HG02981 (cell line): ENCODE results near the gene ZBTB20.

ENCODE experiments used
- ATAC-seq: cut with Tn5 transposase; IDR thresholded peaks from one replicate; pipeline ENCODE4 v1.9.1; 2021; ENCODE audit warnings: mild to moderate bottlenecking, moderate library complexity; ENCODE audit not compliant: unreplicated experiment

Gene ZBTB20

DNA sequence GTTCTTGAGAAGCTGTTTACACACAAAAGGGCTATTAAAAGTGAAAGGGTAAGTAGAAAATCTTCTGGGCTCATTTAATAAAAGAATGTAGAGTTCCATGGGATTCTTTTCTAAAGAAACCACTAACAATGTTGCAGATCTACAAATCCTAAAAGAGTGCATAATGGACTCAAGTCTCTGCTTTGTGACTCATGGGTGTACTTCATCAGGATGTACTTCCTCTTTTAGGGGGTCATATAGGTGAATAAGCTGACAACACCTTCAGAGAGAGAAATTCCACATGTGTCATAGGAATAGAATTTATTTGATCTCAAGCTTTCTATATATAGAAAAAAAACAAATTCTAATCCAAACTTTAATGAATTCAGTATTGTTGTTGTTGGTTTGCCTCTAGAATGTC, 497.8 kb downstream of the ZBTB20 start:
- ATAC-seq: no peak

DNA sequence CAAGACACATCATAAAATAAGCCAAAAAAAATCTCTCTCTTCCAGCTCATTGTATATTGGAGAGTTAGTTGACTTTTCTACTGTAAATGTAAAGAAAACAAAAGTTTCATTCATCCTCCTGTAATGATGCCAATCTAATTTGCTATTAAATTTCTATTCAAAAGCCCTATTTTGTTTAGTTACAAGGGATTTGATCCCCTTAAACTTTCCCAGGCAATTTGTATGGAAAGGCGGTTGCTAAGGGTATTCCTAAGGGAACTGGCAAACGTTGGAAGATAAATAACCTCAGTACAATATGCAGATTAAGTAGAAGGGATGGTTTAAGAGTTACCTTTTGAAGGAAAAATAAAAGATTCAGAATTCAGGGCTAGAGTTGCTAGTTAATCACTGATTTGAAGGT, 500.6 kb downstream of the ZBTB20 start:
- no peak for ATAC-seq

DNA sequence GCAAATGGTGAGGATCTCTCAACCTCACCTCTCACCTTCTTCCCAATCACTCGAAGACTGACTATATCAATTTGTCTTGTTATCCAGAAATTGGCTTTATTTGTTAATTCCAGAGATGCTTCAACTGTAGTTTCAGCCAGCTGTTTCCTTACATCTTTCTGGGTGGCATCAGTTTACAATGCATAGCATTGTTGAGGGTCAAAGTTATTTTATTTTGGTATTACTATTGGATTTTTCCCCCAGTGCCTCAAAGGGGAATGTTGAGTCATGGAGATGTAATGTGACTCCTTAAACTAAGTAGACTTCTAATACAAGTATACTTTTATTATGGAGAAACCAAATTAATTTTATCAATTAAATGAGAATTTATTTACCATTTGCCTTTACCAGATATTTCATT, 501.7 kb downstream of the ZBTB20 start:
- no peak for ATAC-seq

DNA sequence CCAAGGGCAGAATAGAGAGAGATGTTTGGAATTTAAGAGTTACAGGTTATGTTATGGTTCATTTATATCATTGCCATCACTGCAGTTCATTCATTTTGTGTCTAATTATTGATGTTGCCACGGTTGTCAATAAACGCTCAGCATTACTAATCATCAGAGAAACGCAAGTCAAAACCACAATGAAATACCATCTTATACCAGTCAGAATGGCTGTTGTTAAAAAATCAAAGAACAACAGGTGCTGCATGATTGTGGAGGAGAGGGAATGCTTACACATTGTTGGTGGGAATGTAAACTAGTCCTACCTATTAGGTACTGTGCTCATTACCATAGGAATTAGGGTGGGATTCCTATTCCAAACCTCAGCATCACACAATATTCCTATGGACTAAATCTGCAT, 502.7 kb downstream of the ZBTB20 start:
- ATAC-seq: no peak

DNA sequence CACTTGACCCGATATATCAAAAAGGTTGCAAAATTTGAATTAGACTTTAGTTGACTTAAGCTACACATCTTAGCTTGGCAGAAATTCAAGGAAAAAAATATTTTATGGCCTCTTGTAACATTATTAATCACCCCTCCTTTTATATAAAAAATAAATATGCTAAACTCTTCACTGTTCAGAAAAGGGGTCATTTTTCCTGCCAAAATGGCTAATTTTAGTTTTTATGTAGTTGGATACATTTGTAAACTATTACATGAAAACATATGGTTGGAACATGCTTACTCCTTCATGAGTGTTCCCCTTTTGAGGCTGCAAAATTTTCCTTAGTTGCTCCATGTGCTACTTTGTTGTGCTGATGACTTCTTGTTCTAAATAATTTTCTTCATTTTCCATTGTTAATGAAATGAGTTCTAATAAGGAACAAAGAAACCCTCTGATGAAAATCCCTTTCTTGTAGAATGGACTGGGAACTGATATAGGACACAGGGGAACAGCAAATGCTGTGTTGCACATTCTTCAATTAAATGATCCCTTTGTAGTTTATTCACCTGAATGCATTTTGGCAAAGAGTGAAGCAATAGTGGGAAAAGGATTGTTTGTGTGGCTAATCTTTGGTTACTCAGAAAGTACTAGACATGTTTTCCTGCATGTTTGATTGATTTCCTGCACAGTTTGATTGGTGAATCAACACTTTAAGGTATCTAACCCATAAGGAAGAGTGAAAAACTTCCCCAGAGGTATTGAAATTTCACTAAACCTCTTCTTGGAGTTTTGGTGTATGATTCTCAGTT, 503.9 kb downstream of the ZBTB20 start:
- ATAC-seq: no peak

DNA sequence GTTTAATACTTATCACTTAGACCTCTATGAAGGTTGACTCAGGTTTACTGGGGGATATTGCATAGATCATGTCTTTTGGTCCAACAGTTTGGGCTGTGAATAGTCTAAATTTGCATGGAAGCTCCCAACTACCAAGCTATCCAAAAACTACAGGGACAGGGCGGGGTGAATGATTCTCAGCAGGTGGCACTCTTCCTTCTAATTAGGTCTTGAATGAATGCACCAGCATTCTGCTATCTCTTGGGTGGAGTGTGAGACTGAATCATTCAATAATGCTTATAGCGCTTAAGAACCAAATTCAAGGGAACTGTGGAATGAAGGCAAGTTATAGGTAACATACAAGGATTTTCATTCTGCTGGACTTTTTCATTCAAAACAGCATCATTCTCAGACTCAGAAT, 507.0 kb downstream of the ZBTB20 start:
- ATAC-seq: no peak

DNA sequence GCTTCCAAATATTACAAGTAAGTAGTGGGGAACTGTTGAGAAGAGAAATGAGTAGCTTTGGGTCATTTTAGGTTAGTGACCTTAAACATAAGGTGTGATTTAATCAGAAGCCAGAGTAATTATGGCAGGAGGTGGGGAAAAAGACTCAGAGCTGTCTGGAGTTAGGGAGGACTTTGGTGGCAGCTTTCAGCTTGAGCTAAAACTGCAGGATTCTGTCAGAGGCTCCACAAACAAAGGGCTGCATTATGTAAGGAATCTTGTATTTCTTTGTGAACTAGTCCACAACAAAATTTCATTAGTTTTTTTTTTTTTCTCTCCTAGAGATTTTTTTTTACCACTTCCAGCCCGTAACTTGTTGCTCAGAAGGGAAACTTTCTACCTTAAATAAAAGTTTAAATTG, 507.9 kb downstream of the ZBTB20 start:
- no peak for ATAC-seq

DNA sequence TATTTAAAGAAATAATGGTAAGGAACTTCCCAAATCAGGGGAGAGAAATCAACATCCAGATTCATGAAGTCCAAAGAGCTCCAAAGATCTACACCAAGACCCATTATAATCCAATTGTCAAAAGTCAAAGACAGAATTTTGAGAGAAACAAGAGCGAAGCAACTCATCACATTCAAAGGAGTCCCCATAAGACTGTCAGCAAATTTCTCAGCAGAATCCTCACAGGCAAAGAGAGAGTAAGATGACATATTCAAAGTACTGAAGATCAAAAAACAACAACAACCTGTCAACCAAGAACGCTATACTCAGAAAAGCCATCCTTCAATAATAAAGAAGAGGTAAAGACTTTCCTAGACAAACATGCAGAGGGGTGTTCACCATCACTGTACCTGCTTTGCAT, 511.2 kb downstream of the ZBTB20 start:
- no peak for ATAC-seq

DNA sequence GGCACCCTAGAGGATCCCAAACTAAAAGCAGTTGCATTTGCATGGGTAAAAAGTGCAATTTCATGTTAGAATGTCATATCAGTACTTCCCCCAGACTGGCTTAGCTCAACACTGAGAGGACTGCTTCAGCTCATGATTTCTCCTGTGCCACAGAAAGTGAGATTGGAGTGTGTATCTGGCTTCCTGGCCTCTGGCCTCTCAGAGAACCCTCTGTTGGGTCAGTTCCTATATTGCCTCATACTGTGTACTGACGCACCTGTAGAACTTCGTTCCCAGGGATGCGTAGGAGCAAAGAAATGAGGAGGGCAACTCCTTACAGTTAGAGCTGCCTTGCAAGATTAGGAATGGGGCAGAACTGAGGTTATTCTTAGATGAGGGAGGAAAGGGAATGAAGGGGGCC, 512.5 kb downstream of the ZBTB20 start:
- no peak for ATAC-seq

DNA sequence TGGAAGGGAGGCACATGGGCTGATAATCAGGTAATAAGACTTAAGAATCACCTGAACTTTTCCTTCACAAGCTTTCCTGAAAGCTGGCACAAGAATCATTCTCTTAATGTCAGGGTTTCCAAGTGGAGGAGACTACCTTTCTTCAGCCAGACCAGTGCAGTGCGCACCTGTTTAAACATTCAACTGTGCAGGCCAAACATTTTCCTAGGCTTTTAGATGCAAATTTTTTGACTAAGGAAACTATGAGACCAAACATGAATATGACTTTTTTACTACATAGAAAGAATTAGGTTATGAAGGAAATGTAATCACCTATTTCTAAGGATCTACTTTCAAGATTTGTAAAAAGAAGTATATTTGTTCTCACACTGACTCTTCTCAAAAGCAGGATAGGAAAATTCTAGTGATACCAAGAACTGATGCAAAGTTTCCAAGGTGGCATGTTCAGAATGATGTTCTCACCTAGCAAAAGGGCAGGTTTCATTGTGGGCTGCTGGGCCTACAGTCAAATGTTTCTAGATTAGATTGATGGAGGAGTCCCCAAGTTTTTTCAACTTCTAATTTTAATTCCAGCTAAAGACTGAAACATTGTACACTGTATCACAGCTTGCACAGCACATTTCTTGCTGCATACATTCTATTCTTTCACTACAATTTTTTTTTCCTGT, 514.2 kb downstream of the ZBTB20 start:
- ATAC-seq: no peak

DNA sequence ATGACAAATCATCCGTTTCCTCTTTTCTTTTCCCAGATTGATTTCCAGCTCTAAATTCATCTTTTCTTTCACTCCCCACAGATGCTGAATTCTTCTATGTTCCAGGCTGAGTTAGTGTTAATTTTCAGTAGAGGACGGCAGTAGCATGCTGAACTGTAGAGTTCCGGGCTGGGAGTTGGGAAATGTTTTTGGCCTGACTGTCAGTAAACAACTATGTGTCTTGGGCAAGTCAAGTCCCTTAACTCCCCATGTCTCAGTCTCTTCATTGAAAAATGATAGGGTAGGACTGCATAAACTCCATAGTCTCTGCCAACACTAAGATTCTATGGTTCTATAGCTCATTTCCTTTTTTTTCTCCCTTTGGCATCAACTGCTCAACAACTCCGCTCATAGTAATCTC, 519.3 kb downstream of the ZBTB20 start:
- ATAC-seq: no peak

DNA sequence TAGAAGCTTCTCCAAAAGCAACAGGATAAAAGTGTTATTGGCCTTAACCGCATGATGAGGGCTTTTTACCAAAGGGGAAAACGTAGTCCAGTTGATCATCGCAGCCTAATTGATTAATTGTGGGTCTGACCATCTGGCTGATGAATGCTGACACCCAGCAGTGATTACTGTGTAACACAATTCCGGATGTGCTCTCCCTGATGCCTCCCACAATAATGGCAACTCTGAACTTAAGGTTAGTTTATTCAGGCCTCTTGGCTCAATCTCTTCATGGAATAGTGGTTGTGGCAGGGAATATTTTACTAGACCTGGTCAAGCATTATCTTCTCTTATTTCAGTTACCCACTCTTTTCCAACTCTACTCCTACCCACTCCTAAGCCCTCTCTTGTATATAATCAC, 520.3 kb downstream of the ZBTB20 start:
- ATAC-seq: no peak

DNA sequence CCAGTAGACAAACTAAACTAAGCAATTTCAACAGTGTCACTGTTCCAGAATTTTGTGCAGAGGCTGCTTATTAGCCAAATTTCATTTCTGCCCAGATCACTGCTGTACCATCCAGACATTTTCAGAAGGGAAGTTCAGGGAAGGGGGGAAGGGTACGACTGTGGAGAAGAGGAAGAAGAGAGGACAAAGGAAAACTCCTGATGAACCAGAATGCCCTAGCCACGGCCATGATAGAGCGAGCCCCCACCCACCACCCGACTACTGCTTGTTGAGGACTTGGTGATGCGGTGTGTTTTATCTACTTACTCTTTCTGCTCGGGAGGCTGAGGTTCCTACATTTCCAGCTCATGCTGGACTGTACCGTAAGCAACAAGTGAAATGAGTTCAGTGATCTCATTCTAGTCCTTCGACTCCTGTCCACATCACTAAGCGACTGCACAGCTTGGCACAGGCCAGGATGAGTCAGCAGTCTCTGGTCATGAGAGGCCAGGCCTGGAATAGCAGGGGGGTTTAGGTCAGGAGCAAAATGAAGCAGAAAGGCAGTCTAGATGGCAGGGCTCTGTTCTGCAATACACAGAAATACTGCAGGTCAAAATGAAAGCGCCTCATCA, 522.4 kb downstream of the ZBTB20 start:
- ATAC-seq: no peak

DNA sequence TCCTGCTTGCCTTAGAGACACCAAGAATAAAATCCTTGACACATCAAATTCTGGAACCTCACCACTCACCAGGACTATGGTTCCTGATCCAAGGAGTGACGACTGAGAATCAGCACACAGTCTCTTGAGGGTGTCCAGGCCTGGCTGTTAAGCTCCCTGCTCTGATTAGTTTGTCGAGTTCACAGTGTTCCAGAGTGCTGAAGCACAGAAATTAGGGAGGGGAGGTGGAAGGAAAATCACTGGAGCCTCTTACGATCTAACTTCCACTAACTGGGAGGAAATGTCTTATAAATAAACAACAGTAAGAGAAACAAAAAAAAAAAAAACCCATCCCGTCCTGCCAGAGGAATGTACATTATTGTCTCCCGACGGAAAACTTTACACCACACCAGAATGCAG, 523.0 kb downstream of the ZBTB20 start:
- no peak for ATAC-seq

DNA sequence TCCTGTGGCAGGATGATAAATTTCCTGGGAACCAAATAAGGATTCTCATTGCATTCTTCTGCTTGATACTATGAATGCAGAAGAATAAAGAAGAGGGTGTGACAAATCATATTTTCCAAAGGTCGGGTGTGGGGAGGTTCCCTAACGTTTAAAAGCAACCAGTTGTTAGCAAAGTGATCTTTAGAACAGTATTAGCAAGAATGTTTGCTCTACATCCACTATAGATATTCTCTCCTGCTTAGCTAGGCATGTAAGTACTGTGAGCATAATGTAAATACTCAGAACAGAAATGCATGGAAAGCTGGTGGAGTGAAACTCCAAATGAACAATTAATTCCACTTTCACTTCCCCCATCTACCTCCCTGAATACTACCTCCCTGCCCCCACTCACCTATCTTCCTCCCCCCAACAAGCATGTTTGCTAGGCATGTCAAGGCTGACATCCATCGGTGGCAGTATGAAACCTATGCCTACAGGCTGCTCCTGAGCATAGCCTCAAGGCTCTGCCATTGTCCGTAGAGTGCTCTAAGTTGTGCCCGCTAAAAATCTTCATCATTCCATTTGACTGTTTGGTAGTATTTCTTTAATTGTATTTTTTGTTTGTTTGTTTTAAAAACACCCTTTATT, 523.6 kb downstream of the ZBTB20 start:
- ATAC-seq: no peak

DNA sequence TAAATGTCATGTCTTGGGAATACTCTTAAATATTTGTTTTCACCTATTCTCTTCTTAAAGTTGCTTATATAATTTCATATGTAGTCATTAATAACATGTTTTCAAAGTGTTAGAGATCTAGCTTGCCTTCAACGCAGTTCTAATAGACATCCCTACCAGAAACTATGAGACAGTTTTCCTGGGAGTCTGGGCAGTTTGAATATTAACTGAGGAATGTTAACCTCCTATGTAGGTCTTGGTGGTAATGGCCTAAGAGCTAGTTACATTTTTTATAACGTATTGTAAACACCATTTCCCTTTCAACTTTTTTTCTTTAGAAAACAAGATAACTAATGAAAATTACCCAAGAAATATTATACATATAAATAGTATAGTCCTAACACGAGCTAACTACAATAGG, 525.1 kb downstream of the ZBTB20 start:
- no peak for ATAC-seq

DNA sequence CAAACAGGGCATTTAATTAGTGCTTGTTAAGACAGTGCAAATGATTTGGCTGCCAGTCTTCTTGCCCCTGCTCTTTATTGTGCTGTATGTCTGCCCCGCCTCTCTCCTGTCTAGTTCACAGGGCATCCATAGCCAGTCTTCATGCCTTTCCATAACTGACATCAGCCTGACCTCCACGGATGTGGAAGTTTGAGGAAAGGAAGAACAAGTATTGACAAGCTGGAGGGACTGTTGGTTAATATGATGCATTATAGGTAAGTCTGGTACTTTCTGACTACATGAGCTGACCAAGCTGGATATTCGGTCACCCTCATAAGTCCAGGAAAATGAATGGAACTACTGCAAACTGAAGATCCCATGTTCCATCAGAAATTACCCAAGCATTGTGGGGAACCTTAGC, 527.3 kb downstream of the ZBTB20 start:
- ATAC-seq: no peak

DNA sequence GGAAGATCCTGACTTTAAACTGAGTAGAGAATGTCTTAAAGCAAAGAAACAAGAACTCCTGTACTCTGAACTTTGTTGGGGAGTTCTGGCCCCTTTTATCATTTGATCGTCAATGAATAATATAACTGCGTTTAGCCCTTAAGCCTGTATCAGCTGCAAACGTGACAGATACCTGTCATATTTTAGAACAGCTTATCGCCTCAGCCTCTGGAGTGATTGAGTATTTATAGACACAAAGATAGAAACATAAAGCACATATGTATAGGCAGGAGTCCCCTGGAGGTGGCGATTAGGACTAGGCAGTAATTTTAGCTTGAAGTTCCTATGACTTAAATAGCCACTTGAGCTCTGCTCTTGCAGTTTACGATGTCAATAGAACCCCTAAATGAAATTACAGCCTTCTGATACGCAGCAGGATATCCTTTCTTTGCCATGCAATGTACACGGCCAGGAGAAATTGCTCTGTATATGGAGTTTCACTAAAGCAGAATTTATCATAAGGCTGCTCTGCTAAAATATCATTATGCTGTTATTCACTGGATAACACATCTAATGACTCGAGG, 531.5 kb downstream of the ZBTB20 start:
- no peak for ATAC-seq

DNA sequence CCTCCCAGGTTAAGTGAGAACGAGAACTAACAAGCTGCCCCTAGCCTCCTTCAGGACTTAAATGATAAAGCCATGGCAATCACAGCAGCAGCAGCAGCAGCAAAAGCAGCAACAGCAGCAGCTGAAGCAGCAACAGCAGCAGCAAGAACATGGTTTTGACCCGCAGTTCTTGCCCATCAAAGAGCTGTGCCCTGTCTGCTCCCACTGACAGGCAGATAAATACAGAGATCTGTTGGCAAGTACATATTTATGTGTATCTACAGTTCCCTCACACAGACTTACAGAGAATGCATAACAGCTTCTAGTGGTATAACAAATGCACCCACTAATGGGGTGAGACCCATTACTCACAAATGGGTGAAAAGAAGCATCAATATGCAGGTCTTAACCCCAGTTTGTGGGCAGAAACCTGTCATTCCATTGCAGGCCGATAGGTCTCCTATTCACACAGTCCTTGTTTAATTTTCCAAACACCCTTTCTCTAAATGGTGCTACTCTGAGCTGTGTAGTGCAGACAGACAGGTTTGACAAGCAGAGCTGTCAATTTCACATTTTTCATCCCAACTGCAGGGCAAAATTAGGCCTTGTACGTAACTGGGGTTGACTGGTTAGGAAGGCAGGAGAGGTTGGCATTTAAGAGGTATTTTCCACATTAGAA, 537.0 kb downstream of the ZBTB20 start:
- no peak for ATAC-seq

DNA sequence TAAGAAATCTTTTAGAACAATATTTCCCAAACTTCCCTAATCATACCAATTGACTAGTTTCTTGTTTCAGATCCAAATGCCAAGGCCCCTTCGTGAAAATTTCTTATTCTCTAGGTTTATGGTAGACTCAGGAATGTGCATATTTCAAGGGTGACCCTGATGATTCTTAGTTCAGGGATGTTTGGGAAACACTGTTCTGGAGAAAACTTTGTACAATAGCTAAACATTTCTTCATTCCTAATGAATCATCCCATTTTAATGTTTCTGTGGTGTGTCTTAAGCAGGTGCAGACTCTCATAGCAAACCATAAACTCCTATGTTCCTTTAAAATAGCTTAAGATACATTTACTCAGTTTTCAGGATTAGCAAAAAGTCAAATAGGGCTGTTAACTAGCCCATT, 538.8 kb downstream of the ZBTB20 start:
- no peak for ATAC-seq

DNA sequence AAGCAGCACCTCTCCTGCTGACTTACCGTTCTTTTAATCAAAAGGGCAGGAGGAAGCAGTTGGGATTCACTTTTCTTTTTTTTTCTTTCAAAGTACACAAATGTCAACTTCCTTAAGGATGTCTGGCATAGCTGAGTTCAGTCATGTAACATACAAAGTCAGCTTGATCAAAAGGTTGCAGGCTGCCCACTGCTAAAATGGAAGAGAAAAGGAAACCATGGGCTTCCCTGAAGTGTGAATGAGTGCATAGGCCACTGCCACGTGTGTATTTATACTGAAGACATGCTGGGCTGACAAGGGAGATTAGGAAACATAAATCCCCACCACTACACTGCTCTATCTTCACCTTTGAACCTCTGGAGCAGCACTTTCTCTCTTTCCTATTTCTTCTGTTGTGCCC, 540.8 kb downstream of the ZBTB20 start:
- ATAC-seq: no peak
